ENCODE measurements around the gene ITGB8. TPM values are rescaled to one million over a fixed set of nuclear protein-coding genes. Genes with fewer than 3 reads are reported as not detected.

Gene ITGB8
- total and polyA plus RNA-seq, 4 experiments from 2014 or later, result 0.11 to 0.12 TPM; not detected in 2

- Mint-ChIP-seq H3K27me3 (no peaks in the 10 kb centered on the region), H3K4me1 (no peaks in the 10 kb centered on the region), H3K4me3 (no peak overlapping the region), H3K36me3 (no peaks in the 10 kb centered on the region), H3K9me3 (peaks cover 0 to 5% (median 0%) of the 10 kb centered on the region in 8 donors), H3K27ac (no peak overlapping the region)
- intact Hi-C loops (cut with micrococcal nuclease), result no loop called here
- Histone ChIP-seq H3K9me3 (ENCODE audit: control insufficient read depth in 1 of 2, low read length in 2 of 2) (no peaks in the 10 kb centered on the region), H3K36me3 (ENCODE audit: insufficient read depth, low read length) (no peaks in the 10 kb centered on the region), H3K4me1 (ENCODE audit: insufficient read depth, low read length) (no peaks in the 10 kb centered on the region), H3K27me3 (ENCODE audit: insufficient read depth, low read length) (no peaks in the 10 kb centered on the region), H3K27ac (ENCODE audit: low read depth, low read length) (no peak overlapping the region), H3K4me3 (ENCODE audit: low read length in 2 of 2) (no peak overlapping the region)
- no peak for DNase-seq
- ChIA-PET POLR2A (ENCODE audit: partially characterized antibody) (no interaction called here), CTCF (ENCODE audit: partially characterized antibody) (no interaction called here)
Measured at GRCh38 chr7:20431146-20431545, 100.4 kb downstream of the ITGB8 start.

- H3K36me3 ChIP-seq (ENCODE audit: insufficient read depth, low read length), result no peaks in the 10 kb centered on the region
- intact Hi-C loops (cut with micrococcal nuclease), result no loop called here
- CTCF ChIA-PET (ENCODE audit: partially characterized antibody), result no interaction called here
- Mint-ChIP-seq H3K4me3 (no peak overlapping the region), H3K4me1 (no peaks in the 10 kb centered on the region), H3K36me3 (no peaks in the 10 kb centered on the region), H3K27ac (no peak overlapping the region), H3K9me3 (peaks cover 0 to 5% (median 0%) of the 10 kb centered on the region in 8 donors), H3K27me3 (no peaks in the 10 kb centered on the region)
- no peak overlapping the region for H3K27ac ChIP-seq (ENCODE audit: low read depth, low read length)
- POLR2A ChIA-PET (ENCODE audit: partially characterized antibody), result no interaction called here
- no peaks in the 10 kb centered on the region for H3K9me3 ChIP-seq (ENCODE audit: control insufficient read depth in 1 of 2, low read length in 2 of 2)
- H3K27me3 ChIP-seq (ENCODE audit: insufficient read depth, low read length), result no peaks in the 10 kb centered on the region
- no peak overlapping the region for H3K4me3 ChIP-seq (ENCODE audit: low read length in 2 of 2)
- H3K4me1 ChIP-seq (ENCODE audit: insufficient read depth, low read length), result no peaks in the 10 kb centered on the region
- DNase-seq, result no peak
Measured at GRCh38 chr7:20432071-20432470, 101.4 kb downstream of the ITGB8 start.

- CTCF ChIA-PET (ENCODE audit: partially characterized antibody), result no interaction called here
- intact Hi-C loops (cut with micrococcal nuclease), result no loop called here
Measured at GRCh38 chr7:20435305-20435704, 104.6 kb downstream of the ITGB8 start.

GRCh38 chr7:20438248-20438647, 107.5 kb downstream of the ITGB8 start:
- Histone ChIP-seq H3K27me3 (ENCODE audit: insufficient read depth, low read length) (no peaks in the 10 kb centered on the region), H3K4me1 (ENCODE audit: insufficient read depth, low read length) (no peaks in the 10 kb centered on the region), H3K36me3 (ENCODE audit: insufficient read depth, low read length) (no peaks in the 10 kb centered on the region), H3K9me3 (ENCODE audit: control insufficient read depth in 1 of 2, low read length in 2 of 2) (no peaks in the 10 kb centered on the region), H3K27ac (ENCODE audit: low read depth, low read length) (no peak overlapping the region), H3K4me3 (ENCODE audit: low read length in 2 of 2) (no peak overlapping the region)
- ChIA-PET POLR2A (ENCODE audit: partially characterized antibody) (no interaction called here), CTCF (ENCODE audit: partially characterized antibody) (no interaction called here)
- intact Hi-C loops (cut with micrococcal nuclease), result no loop called here
- no peaks in the 10 kb centered on the region for H3K36me3 Mint-ChIP-seq
- H3K4me1 Mint-ChIP-seq, result no peaks in the 10 kb centered on the region
- no peak for DNase-seq
- H3K27me3 Mint-ChIP-seq, result peaks cover 0 to 2% of the 10 kb centered on the region in 2 donors
- H3K4me3 Mint-ChIP-seq, result no peak overlapping the region
- peaks cover 0 to 5% (median 0%) of the 10 kb centered on the region in 8 donors for H3K9me3 Mint-ChIP-seq
- no peak overlapping the region for H3K27ac Mint-ChIP-seq

More at GRCh38 chr7:20435305-20435704, 104.6 kb downstream of the ITGB8 start:
- Histone ChIP-seq H3K9me3 (ENCODE audit: control insufficient read depth in 1 of 2, low read length in 2 of 2) (no peaks in the 10 kb centered on the region), H3K4me1 (ENCODE audit: insufficient read depth, low read length) (no peaks in the 10 kb centered on the region), H3K27me3 (ENCODE audit: insufficient read depth, low read length) (no peaks in the 10 kb centered on the region), H3K36me3 (ENCODE audit: insufficient read depth, low read length) (no peaks in the 10 kb centered on the region), H3K27ac (ENCODE audit: low read depth, low read length) (no peak overlapping the region), H3K4me3 (ENCODE audit: low read length in 2 of 2) (no peak overlapping the region)
- H3K27ac Mint-ChIP-seq, result no peak overlapping the region
- no peak for DNase-seq
- no peak overlapping the region for H3K4me3 Mint-ChIP-seq
- POLR2A ChIA-PET (ENCODE audit: partially characterized antibody), result no interaction called here
- no peaks in the 10 kb centered on the region for H3K9me3 Mint-ChIP-seq
- no peaks in the 10 kb centered on the region for H3K27me3 Mint-ChIP-seq
- H3K36me3 Mint-ChIP-seq, result no peaks in the 10 kb centered on the region
- H3K4me1 Mint-ChIP-seq, result no peaks in the 10 kb centered on the region

- no peak overlapping the region for H3K4me3 Mint-ChIP-seq
- no peaks in the 10 kb centered on the region for H3K4me1 ChIP-seq (ENCODE audit: insufficient read depth, low read length)
- no peak overlapping the region for H3K27ac Mint-ChIP-seq
- H3K27ac ChIP-seq (ENCODE audit: low read depth, low read length), result no peak overlapping the region
- no peaks in the 10 kb centered on the region for H3K4me1 Mint-ChIP-seq
- intact Hi-C loops (cut with micrococcal nuclease), result no loop called here
- peaks cover 0 to 5% (median 0%) of the 10 kb centered on the region in 8 donors for H3K9me3 Mint-ChIP-seq
- no peaks in the 10 kb centered on the region for H3K9me3 ChIP-seq (ENCODE audit: control insufficient read depth in 1 of 2, low read length in 2 of 2)
- no peaks in the 10 kb centered on the region for H3K27me3 ChIP-seq (ENCODE audit: insufficient read depth, low read length)
- H3K36me3 ChIP-seq (ENCODE audit: insufficient read depth, low read length), result no peaks in the 10 kb centered on the region
- CTCF ChIA-PET (ENCODE audit: partially characterized antibody), result no interaction called here
- no peaks in the 10 kb centered on the region for H3K36me3 Mint-ChIP-seq
- peaks cover 0 to 2% of the 10 kb centered on the region in 2 donors for H3K27me3 Mint-ChIP-seq
- no peak overlapping the region for H3K4me3 ChIP-seq (ENCODE audit: low read length in 2 of 2)
- POLR2A ChIA-PET (ENCODE audit: partially characterized antibody), result no interaction called here
- no peak for DNase-seq
Measured at GRCh38 chr7:20438694-20439376, 108.1 kb downstream of the ITGB8 start.

- POLR2A ChIA-PET (ENCODE audit: partially characterized antibody), result no interaction called here
- intact Hi-C loops (cut with micrococcal nuclease), result no loop called here
- H3K4me1 Mint-ChIP-seq, result no peaks in the 10 kb centered on the region
- no peak for DNase-seq
- Histone ChIP-seq H3K27ac (ENCODE audit: low read depth, low read length) (no peak overlapping the region), H3K27me3 (ENCODE audit: insufficient read depth, low read length) (no peaks in the 10 kb centered on the region), H3K4me1 (ENCODE audit: insufficient read depth, low read length) (no peaks in the 10 kb centered on the region), H3K4me3 (ENCODE audit: low read length in 2 of 2) (no peak overlapping the region), H3K9me3 (ENCODE audit: control insufficient read depth in 1 of 2, low read length in 2 of 2) (no peaks in the 10 kb centered on the region), H3K36me3 (ENCODE audit: insufficient read depth, low read length) (no peaks in the 10 kb centered on the region)
- peaks cover 0 to 2% of the 10 kb centered on the region in 2 donors for H3K27me3 Mint-ChIP-seq
- H3K27ac Mint-ChIP-seq, result no peak overlapping the region
- no peaks in the 10 kb centered on the region for H3K36me3 Mint-ChIP-seq
- CTCF ChIA-PET (ENCODE audit: partially characterized antibody), result no interaction called here
- peaks cover 0 to 5% (median under 1%) of the 10 kb centered on the region in 8 donors for H3K9me3 Mint-ChIP-seq
- no peak overlapping the region for H3K4me3 Mint-ChIP-seq
Measured at GRCh38 chr7:20439416-20440185, 108.9 kb downstream of the ITGB8 start.

- no peaks in the 10 kb centered on the region for H3K4me1 Mint-ChIP-seq
- H3K27me3 Mint-ChIP-seq, result peaks cover 0 to 2% of the 10 kb centered on the region in 2 donors
- H3K4me3 ChIP-seq (ENCODE audit: low read length in 2 of 2), result no peak overlapping the region
- peaks cover 0 to 5% (median 2%) of the 10 kb centered on the region in 8 donors for H3K9me3 Mint-ChIP-seq
- no peaks in the 10 kb centered on the region for H3K36me3 Mint-ChIP-seq
- no peak overlapping the region for H3K4me3 Mint-ChIP-seq
- DNase-seq, result no peak
- H3K36me3 ChIP-seq (ENCODE audit: insufficient read depth, low read length), result no peaks in the 10 kb centered on the region
- no peak overlapping the region for H3K27ac Mint-ChIP-seq
- no peaks in the 10 kb centered on the region for H3K9me3 ChIP-seq (ENCODE audit: control insufficient read depth in 1 of 2, low read length in 2 of 2)
- intact Hi-C loops (cut with micrococcal nuclease), result no loop called here
- H3K27me3 ChIP-seq (ENCODE audit: insufficient read depth, low read length), result no peaks in the 10 kb centered on the region
- POLR2A ChIA-PET (ENCODE audit: partially characterized antibody), result no interaction called here
- H3K27ac ChIP-seq (ENCODE audit: low read depth, low read length), result no peak overlapping the region
- no peaks in the 10 kb centered on the region for H3K4me1 ChIP-seq (ENCODE audit: insufficient read depth, low read length)
- CTCF ChIA-PET (ENCODE audit: partially characterized antibody), result no interaction called here
Measured at GRCh38 chr7:20440472-20441105, 109.9 kb downstream of the ITGB8 start.

Measured in CD4-positive, alpha-beta memory T cell (primary cell).